WTC11 (cell line): ENCODE results near the gene ASCL2. TPM values are rescaled to one million over a fixed set of nuclear protein-coding genes. Genes with fewer than 3 reads are reported as not detected.

Experiments
- ATAC-seq: fragments of 200-7000 bp; cut with Tn5 transposase; 2 replicates; pipeline ENCODE4 v1.10.0; 2021; ENCODE audit warnings: mild to moderate bottlenecking, moderate library complexity
- CTCF ChIA-PET: fragments of 300-600 bp; sonication (Branson Sonifier 250); formaldehyde crosslinking; loops from one replicate; lab custom pipeline; 2021; ENCODE audit warnings: antibody characterized with exemption; lab: Charles Lee
- POLR2A ChIA-PET: fragments of 350-600 bp; sonication (Branson Sonifier 250); formaldehyde crosslinking; loops from one replicate; lab custom pipeline; 2021; ENCODE audit warnings: antibody characterized with exemption; lab: Charles Lee
- DNase-seq: peaks from one replicate; pipeline ENCODE4 v3.0.0; 2021; ENCODE audit warnings: low spot score
- H3K27ac Mint-ChIP-seq: 2 replicates; pipeline ENCODE4 v1.8.0; 2021; ENCODE audit warnings: mixed read lengths
- H3K27me3 Mint-ChIP-seq: 2 replicates; pipeline ENCODE4 v1.8.0; 2021; ENCODE audit warnings: low read depth, mild to moderate bottlenecking, moderate library complexity, mixed read lengths
- H3K36me3 Mint-ChIP-seq: 2 replicates; pipeline ENCODE4 v1.8.0; 2021; ENCODE audit warnings: mixed read lengths
- H3K4me1 Mint-ChIP-seq: 2 replicates; pipeline ENCODE4 v1.8.0; 2022; ENCODE audit warnings: mixed read lengths
- H3K4me3 Mint-ChIP-seq: 2 replicates; pipeline ENCODE4 v1.8.0; 2021; ENCODE audit warnings: mild to moderate bottlenecking, moderate library complexity, mixed read lengths
- H3K9me3 Mint-ChIP-seq: 2 replicates; pipeline ENCODE4 v1.8.0; 2021; ENCODE audit warnings: mixed read lengths
- EMX1 ChIP-seq: fragments of 250-450 bp; sonication (Bioruptor Pico); IDR thresholded peaks from 2 replicates; pipeline ENCODE4 v1.8.0; 2021; ENCODE audit warnings: mild to moderate bottlenecking
- FOXJ3 ChIP-seq: sonication (generic); formaldehyde crosslinking; IDR thresholded peaks from 2 replicates; pipeline ENCODE4 v1.9.0; 2021; ENCODE audit warnings: missing genetic modification reagents, mild to moderate bottlenecking, borderline replicate concordance
- FOXK1 ChIP-seq: sonication (generic); formaldehyde crosslinking; IDR thresholded peaks from 2 replicates; pipeline ENCODE4 v1.8.0; 2022; ENCODE audit warnings: mild to moderate bottlenecking, moderate library complexity, missing genetic modification reagents
- GABPB1 ChIP-seq: sonication (generic); formaldehyde crosslinking; IDR thresholded peaks from 2 replicates; pipeline ENCODE4 v1.8.1; 2023; ENCODE audit warnings: mild to moderate bottlenecking, missing genetic modification reagents
- GTF2I ChIP-seq: fragments of 250-450 bp; sonication (Bioruptor Pico); conservative IDR thresholded peaks from 2 replicates; pipeline ENCODE4 v1.4.0; 2021; ENCODE audit warnings: mild to moderate bottlenecking
- SOX15 ChIP-seq: fragments of 250-450 bp; sonication (Bioruptor Pico); IDR thresholded peaks from 2 replicates; pipeline ENCODE4 v1.9.0; 2021; ENCODE audit warnings: mild to moderate bottlenecking
- TEAD1 ChIP-seq: sonication (generic); formaldehyde crosslinking; IDR thresholded peaks from 2 replicates; pipeline ENCODE4 v1.8.0; 2022; ENCODE audit warnings: mild to moderate bottlenecking, missing genetic modification reagents
- TEAD4 ChIP-seq: sonication (generic); formaldehyde crosslinking; IDR thresholded peaks from 2 replicates; pipeline ENCODE4 v1.8.0; 2022; ENCODE audit warnings: mild to moderate bottlenecking, missing genetic modification reagents
- ZNF121 ChIP-seq: sonication (generic); formaldehyde crosslinking; IDR thresholded peaks from 2 replicates; pipeline ENCODE4 v1.8.0; 2023; ENCODE audit warnings: missing genetic modification reagents
- ZNF232 ChIP-seq: sonication (generic); formaldehyde crosslinking; IDR thresholded peaks from 2 replicates; pipeline ENCODE4 v1.8.0; 2022; ENCODE audit warnings: mild to moderate bottlenecking, missing genetic modification reagents
- total RNA-seq: library from RNA; stranded (reverse); gene quantifications from 3 replicates; pipeline ENCODE4 v1.2.3, GENCODE V29; 2021
- TF ChIP-seq, protein P1 (sequence below): fragments of 250-450 bp; sonication (Bioruptor Pico); IDR thresholded peaks from 2 replicates; pipeline ENCODE4 v1.9.0; 2021; ENCODE audit warnings: mild to moderate bottlenecking
- TF ChIP-seq, protein P2 (sequence below): sonication (generic); formaldehyde crosslinking; IDR thresholded peaks from 2 replicates; pipeline ENCODE4 v1.8.0; 2023; ENCODE audit warnings: mild to moderate bottlenecking, missing genetic modification reagents
- TF ChIP-seq, protein P3 (sequence below): sonication (generic); formaldehyde crosslinking; IDR thresholded peaks from 2 replicates; pipeline ENCODE4 v1.8.1; 2022; ENCODE audit warnings: missing genetic modification reagents, borderline replicate concordance
- TF ChIP-seq, protein P4 (sequence below): sonication (generic); formaldehyde crosslinking; IDR thresholded peaks from 2 replicates; pipeline ENCODE4 v1.8.0; 2023; ENCODE audit warnings: missing genetic modification reagents
- TF ChIP-seq, protein P5 (sequence below): fragments of 250-450 bp; sonication (Bioruptor Pico); IDR thresholded peaks from 2 replicates; pipeline ENCODE4 v1.9.0; 2021; ENCODE audit warnings: moderate library complexity, mild to moderate bottlenecking, inconsistent platforms, borderline replicate concordance
- TF ChIP-seq, protein P6 (sequence below): sonication (generic); formaldehyde crosslinking; IDR thresholded peaks from 2 replicates; pipeline ENCODE4 v1.8.1; 2022; ENCODE audit warnings: low read depth, missing genetic modification reagents, borderline replicate concordance
- TF ChIP-seq, protein P7 (sequence below): sonication (generic); formaldehyde crosslinking; IDR thresholded peaks from 2 replicates; pipeline ENCODE4 v1.8.0; 2022; ENCODE audit warnings: mild to moderate bottlenecking, missing genetic modification reagents

ASCL2 gene
- total RNA-seq, 1 experiment from 2014 or later = 0.24 TPM

DNA sequence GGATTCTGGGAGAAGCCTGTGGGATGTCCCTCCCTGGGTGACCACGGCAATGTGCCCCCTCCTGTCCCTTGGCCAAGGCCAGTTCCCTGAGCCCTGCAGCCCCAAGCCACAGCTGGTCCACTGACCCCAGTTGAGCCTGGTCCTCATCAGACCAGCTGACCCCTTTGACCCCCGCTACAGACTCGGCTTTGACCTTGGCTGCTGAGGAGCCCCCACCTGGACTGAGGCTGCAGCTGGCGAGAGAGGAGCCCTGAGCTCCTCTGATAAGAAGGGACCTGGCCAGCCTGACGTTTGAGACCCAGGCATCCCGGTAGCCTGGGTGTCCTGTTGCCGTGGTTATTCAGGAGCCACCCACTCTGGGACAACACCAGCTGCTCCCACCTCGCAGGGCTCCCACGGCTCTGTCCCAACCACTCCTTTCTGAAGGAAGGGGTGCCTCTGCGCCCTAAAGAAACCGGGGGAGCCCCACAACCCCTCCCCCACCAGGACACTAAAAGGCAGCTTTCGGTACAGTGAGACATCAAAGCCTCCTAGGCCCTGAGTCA lies 3.0 kb downstream of the ASCL2 start (continued):
- no peak for TF ChIP-seq ZNF232
- TF ChIP-seq, protein P1, sequence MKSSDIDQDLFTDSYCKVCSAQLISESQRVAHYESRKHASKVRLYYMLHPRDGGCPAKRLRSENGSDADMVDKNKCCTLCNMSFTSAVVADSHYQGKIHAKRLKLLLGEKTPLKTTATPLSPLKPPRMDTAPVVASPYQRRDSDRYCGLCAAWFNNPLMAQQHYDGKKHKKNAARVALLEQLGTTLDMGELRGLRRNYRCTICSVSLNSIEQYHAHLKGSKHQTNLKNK (CRISPR knock-in tag) = no peak
- no peak for TF ChIP-seq GABPB1 (CRISPR knock-in tag)
- TF ChIP-seq, protein P2, sequence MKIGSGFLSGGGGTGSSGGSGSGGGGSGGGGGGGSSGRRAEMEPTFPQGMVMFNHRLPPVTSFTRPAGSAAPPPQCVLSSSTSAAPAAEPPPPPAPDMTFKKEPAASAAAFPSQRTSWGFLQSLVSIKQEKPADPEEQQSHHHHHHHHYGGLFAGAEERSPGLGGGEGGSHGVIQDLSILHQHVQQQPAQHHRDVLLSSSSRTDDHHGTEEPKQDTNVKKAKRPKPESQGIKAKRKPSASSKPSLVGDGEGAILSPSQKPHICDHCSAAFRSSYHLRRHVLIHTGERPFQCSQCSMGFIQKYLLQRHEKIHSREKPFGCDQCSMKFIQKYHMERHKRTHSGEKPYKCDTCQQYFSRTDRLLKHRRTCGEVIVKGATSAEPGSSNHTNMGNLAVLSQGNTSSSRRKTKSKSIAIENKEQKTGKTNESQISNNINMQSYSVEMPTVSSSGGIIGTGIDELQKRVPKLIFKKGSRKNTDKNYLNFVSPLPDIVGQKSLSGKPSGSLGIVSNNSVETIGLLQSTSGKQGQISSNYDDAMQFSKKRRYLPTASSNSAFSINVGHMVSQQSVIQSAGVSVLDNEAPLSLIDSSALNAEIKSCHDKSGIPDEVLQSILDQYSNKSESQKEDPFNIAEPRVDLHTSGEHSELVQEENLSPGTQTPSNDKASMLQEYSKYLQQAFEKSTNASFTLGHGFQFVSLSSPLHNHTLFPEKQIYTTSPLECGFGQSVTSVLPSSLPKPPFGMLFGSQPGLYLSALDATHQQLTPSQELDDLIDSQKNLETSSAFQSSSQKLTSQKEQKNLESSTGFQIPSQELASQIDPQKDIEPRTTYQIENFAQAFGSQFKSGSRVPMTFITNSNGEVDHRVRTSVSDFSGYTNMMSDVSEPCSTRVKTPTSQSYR (CRISPR knock-in tag) = no peak

DNA sequence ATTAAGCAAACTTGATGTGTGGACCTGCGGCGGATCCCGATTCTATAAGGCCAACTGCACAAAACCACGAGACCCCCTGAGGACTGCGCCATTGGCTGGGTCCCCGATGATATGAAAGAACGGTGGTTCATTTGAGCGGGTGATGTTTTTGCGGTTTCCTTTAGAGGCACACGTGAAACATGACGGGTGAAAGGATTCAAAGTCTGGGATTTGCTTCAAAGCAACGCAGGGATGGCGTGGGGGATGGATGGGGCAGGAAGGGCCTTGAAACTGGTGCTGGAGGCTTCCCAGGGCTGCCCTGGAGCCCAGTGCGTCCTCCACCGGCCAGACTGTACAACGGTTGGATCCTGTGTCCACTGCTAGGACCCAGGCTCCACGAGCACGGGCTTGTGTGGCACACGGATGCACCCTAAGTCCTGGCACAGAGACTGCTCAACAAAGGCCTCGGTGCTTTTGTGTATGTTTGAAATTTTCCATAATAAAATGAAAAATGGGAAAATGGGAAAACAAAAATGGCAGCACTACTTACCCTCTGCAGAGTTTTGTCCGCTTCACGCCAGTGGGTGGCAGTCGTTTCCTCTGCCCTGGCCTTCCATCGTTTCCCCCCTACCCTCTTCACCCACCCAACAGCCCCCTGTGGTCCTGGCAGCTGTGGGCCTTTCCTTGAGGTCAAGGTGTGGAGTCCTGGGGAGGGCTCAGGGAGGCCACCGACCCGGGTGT lies 3.6 kb downstream of the ASCL2 start:
- ChIA-PET CTCF (interaction anchor here (0.7 to 2.3 kb wide), 3 partner anchors 39 to 80 kb away, joined by 3 to 7 read pairs (median 4); no protein-coding TSS in a partner anchor), POLR2A (no interaction called here)
- H3K9me3 Mint-ChIP-seq = no peaks in the 10 kb centered on the region
- no peak overlapping the region for H3K4me3 Mint-ChIP-seq
- no peak overlapping the region for H3K27ac Mint-ChIP-seq
- H3K4me1 Mint-ChIP-seq = peaks cover 11% of the 10 kb centered on the region
- peaks cover 53% of the 10 kb centered on the region for H3K27me3 Mint-ChIP-seq
- no peaks in the 10 kb centered on the region for H3K36me3 Mint-ChIP-seq
- DNase-seq = no peak
- TF ChIP-seq FOXK1 (no peak), GTF2I (CRISPR knock-in tag) (no peak), ZNF121 (no peak)
- TF ChIP-seq, protein P3, sequence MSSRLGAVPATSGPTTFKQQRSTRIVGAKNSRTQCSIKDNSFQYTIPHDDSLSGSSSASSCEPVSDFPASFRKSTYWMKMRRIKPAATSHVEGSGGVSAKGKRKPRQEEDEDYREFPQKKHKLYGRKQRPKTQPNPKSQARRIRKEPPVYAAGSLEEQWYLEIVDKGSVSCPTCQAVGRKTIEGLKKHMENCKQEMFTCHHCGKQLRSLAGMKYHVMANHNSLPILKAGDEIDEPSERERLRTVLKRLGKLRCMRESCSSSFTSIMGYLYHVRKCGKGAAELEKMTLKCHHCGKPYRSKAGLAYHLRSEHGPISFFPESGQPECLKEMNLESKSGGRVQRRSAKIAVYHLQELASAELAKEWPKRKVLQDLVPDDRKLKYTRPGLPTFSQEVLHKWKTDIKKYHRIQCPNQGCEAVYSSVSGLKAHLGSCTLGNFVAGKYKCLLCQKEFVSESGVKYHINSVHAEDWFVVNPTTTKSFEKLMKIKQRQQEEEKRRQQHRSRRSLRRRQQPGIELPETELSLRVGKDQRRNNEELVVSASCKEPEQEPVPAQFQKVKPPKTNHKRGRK (CRISPR knock-in tag) = no peak
- TF ChIP-seq, protein P4, sequence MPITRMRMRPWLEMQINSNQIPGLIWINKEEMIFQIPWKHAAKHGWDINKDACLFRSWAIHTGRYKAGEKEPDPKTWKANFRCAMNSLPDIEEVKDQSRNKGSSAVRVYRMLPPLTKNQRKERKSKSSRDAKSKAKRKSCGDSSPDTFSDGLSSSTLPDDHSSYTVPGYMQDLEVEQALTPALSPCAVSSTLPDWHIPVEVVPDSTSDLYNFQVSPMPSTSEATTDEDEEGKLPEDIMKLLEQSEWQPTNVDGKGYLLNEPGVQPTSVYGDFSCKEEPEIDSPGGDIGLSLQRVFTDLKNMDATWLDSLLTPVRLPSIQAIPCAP (CRISPR knock-in tag) = no peak
- TF ChIP-seq, protein P5, sequence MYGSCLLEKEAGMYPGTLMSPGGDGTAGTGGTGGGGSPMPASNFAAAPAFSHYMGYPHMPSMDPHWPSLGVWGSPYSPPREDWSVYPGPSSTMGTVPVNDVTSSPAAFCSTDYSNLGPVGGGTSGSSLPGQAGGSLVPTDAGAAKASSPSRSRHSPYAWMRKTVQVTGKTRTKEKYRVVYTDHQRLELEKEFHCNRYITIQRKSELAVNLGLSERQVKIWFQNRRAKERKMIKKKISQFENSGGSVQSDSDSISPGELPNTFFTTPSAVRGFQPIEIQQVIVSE (CRISPR knock-in tag) = no peak
- TF ChIP-seq, all 79 proteins: peak for 0
- ATAC-seq = no peak

DNA sequence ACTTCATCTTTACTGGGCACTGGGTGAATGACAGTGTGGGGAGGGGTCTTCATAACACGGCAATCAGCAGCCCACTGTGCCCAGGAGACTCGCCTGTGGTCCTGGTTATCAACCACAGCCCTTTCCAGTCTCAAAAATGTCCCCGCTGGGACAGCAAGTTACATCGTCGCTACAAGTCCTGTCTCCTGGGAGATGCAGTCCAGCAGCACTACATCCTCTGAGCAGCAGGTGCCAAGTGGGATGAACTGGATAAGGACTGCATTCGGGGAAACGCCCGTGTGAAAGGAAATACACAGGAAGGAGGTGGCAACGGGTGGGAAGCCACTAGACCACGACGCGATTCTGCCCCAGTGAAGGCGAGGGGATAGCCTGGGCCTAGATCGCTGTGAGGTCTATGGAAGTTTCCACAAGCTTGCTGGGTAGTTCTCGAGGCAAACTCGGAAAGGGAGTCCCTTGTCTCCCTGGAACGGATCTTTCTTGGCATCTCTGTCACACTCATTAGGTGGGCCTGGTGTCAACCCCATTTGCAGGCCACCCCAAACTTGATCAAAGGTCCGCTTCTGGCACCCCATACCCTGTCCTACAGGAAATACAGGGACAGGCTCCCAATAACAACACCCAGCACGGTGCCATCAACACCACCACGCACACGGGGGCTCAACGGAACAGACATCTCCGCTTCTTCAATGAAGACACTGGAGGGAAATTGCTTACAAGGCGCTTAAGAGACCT lies 4.4 kb downstream of the ASCL2 start:
- ATAC-seq = no peak
- POLR2A ChIA-PET = no interaction called here
- no peaks in the 10 kb centered on the region for H3K9me3 Mint-ChIP-seq
- H3K4me1 Mint-ChIP-seq = peaks cover 8% of the 10 kb centered on the region
- H3K4me3 Mint-ChIP-seq = no peak overlapping the region
- no peak overlapping the region for H3K27ac Mint-ChIP-seq
- no peaks in the 10 kb centered on the region for H3K36me3 Mint-ChIP-seq
- DNase-seq = no peak
- TF ChIP-seq TEAD4 (CRISPR knock-in tag) (no peak), FOXJ3 (CRISPR knock-in tag) (no peak), EMX1 (CRISPR knock-in tag) (no peak), SOX15 (CRISPR knock-in tag) (no peak), TEAD1 (CRISPR knock-in tag) (no peak)
- TF ChIP-seq, protein P1 (CRISPR knock-in tag) = no peak
- TF ChIP-seq, protein P6, sequence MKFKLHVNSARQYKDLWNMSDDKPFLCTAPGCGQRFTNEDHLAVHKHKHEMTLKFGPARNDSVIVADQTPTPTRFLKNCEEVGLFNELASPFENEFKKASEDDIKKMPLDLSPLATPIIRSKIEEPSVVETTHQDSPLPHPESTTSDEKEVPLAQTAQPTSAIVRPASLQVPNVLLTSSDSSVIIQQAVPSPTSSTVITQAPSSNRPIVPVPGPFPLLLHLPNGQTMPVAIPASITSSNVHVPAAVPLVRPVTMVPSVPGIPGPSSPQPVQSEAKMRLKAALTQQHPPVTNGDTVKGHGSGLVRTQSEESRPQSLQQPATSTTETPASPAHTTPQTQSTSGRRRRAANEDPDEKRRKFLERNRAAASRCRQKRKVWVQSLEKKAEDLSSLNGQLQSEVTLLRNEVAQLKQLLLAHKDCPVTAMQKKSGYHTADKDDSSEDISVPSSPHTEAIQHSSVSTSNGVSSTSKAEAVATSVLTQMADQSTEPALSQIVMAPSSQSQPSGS (CRISPR knock-in tag) = no peak
- TF ChIP-seq, protein P7, sequence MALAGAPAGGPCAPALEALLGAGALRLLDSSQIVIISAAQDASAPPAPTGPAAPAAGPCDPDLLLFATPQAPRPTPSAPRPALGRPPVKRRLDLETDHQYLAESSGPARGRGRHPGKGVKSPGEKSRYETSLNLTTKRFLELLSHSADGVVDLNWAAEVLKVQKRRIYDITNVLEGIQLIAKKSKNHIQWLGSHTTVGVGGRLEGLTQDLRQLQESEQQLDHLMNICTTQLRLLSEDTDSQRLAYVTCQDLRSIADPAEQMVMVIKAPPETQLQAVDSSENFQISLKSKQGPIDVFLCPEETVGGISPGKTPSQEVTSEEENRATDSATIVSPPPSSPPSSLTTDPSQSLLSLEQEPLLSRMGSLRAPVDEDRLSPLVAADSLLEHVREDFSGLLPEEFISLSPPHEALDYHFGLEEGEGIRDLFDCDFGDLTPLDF = no peak
- CTCF ChIA-PET = no interaction called here
- peaks cover 48% of the 10 kb centered on the region for H3K27me3 Mint-ChIP-seq
